SU-DHL-6 (cell line): ENCODE measurements around the gene EIF1AD.

ENCODE experiments used
- H2AFZ ChIP-seq: fragments of 200-600 bp; sonication (generic); 2 replicates; pipeline ENCODE4 v1.6.1; 2014; ENCODE audit warnings: low read depth, mild to moderate bottlenecking, moderate library complexity, mixed read lengths, antibody characterized with exemption, low read length; ENCODE audit not compliant: severe bottlenecking
- H3F3A ChIP-seq: fragments of 200-600 bp; shearing (Covaris generic); 2 replicates; pipeline ENCODE4 v1.6.0; 2016; ENCODE audit warnings: antibody characterized with exemption, mild to moderate bottlenecking; ENCODE audit not compliant: insufficient read depth
- H3K27ac ChIP-seq: fragments of 200-600 bp; sonication (generic); 2 replicates; pipeline ENCODE4 v1.5.1; 2016; ENCODE audit warnings: low read depth, mild to moderate bottlenecking, low read length, moderate library complexity, mixed read lengths
- H3K27me3 ChIP-seq: fragments of 200-600 bp; sonication (generic), shearing (Covaris generic); 2 replicates; pipeline ENCODE4 v1.6.0; 2014; ENCODE audit warnings: mild to moderate bottlenecking, low read length
- H3K36me3 ChIP-seq: fragments of 200-600 bp; sonication (generic); 2 replicates; pipeline ENCODE4 v1.6.1; 2014; ENCODE audit warnings: mild to moderate bottlenecking, low read length, mixed read lengths
- H3K4me2 ChIP-seq: fragments of 300-600, 200-600 bp; shearing (Covaris generic), sonication (generic); 2 replicates; pipeline ENCODE4 v1.6.0; 2014; ENCODE audit warnings: low read length, low read depth, mild to moderate bottlenecking; ENCODE audit not compliant: poor library complexity, severe bottlenecking
- H3K4me3 ChIP-seq: fragments of 200-600 bp; sonication (generic); 2 replicates; pipeline ENCODE4 v1.5.1; 2014; ENCODE audit warnings: antibody characterized with exemption, low read length, mild to moderate bottlenecking, mixed read lengths; ENCODE audit not compliant: insufficient read depth, poor library complexity, severe bottlenecking
- H3K79me2 ChIP-seq: fragments of 200-600 bp; sonication (generic); 2 replicates; pipeline ENCODE4 v1.6.1; 2014; ENCODE audit warnings: mild to moderate bottlenecking, low read length, moderate library complexity; ENCODE audit not compliant: insufficient read depth
- H3K9ac ChIP-seq: fragments of 200-600 bp; sonication (generic); 2 replicates; pipeline ENCODE4 v1.7.0; 2014; ENCODE audit warnings: mild to moderate bottlenecking, low read length
- H3K9me2 ChIP-seq: fragments of 200-600 bp; sonication (generic); replicated peaks from 2 replicates; pipeline ENCODE4 v1.6.1; 2014; ENCODE audit warnings: low read length; ENCODE audit not compliant: insufficient read depth
- H3K9me3 ChIP-seq: fragments of 200-600 bp; sonication (generic); 2 replicates; pipeline ENCODE4 v1.6.1; 2014; ENCODE audit warnings: low read length, mixed read lengths; ENCODE audit not compliant: insufficient read depth
- H4K20me1 ChIP-seq: fragments of 200-600 bp; sonication (generic); 2 replicates; pipeline ENCODE4 v1.6.1; 2014; ENCODE audit warnings: low read depth, mild to moderate bottlenecking, antibody characterized with exemption, low read length, moderate library complexity, mixed read lengths
- EZH2phosphoT487 ChIP-seq: fragments of 200-600 bp; sonication (generic), shearing (Covaris generic); conservative IDR thresholded peaks from 2 replicates; pipeline ENCODE4 v1.6.1; 2018; ENCODE audit warnings: mild to moderate bottlenecking, antibody characterized with exemption, low read length, moderate library complexity, mixed read lengths
- TF ChIP-seq, protein P1 (sequence below): fragments of 200-600 bp; sonication (generic); IDR thresholded peaks from one replicate; pipeline ENCODE4 v1.5.1; 2017; ENCODE audit warnings: antibody characterized with exemption, mild to moderate bottlenecking, low read length, moderate library complexity; ENCODE audit not compliant: insufficient read depth, poor library complexity, severe bottlenecking

EIF1AD gene

DNA sequence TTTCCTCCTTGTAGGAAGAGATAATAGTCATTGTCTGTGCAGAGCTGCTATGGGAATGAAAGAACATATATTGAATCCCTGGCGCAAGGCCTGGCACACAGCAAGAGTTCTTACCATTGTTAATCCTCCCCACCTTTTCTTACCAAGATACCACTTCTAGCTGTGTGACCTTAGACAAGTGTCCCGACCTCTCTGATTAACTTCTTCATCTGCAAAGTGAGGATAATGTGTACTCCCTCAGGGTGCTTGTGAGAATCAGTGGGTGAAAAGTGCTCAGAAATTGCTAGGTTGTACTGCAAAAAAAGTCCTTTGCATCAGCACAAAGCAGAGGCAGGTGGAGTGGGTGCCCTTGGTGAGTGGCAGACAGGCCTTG is 6.1 kb upstream of the EIF1AD start:
- H3K4me2 ChIP-seq: no peak overlapping the region
- H3K27ac ChIP-seq: no peak overlapping the region
- peaks cover 4% of the 10 kb centered on the region; the same call in 1 of the 2 replicates for H3F3A ChIP-seq
- no peaks in the 10 kb centered on the region for H3K36me3 ChIP-seq
- H3K9me3 ChIP-seq: no peaks in the 10 kb centered on the region
- H2AFZ ChIP-seq: no peak overlapping the region
- no peaks in the 10 kb centered on the region for H3K27me3 ChIP-seq
- no peak overlapping the region for H3K9ac ChIP-seq
- TF ChIP-seq, protein P1, sequence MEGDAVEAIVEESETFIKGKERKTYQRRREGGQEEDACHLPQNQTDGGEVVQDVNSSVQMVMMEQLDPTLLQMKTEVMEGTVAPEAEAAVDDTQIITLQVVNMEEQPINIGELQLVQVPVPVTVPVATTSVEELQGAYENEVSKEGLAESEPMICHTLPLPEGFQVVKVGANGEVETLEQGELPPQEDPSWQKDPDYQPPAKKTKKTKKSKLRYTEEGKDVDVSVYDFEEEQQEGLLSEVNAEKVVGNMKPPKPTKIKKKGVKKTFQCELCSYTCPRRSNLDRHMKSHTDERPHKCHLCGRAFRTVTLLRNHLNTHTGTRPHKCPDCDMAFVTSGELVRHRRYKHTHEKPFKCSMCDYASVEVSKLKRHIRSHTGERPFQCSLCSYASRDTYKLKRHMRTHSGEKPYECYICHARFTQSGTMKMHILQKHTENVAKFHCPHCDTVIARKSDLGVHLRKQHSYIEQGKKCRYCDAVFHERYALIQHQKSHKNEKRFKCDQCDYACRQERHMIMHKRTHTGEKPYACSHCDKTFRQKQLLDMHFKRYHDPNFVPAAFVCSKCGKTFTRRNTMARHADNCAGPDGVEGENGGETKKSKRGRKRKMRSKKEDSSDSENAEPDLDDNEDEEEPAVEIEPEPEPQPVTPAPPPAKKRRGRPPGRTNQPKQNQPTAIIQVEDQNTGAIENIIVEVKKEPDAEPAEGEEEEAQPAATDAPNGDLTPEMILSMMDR: no peak
- TF ChIP-seq EZH2phosphoT487: no peak
- no peaks in the 10 kb centered on the region for H3K9me2 ChIP-seq
- H4K20me1 ChIP-seq: no peaks in the 10 kb centered on the region
- H3K4me3 ChIP-seq: no peak overlapping the region
- peaks cover 5% of the 10 kb centered on the region for H3K79me2 ChIP-seq

DNA sequence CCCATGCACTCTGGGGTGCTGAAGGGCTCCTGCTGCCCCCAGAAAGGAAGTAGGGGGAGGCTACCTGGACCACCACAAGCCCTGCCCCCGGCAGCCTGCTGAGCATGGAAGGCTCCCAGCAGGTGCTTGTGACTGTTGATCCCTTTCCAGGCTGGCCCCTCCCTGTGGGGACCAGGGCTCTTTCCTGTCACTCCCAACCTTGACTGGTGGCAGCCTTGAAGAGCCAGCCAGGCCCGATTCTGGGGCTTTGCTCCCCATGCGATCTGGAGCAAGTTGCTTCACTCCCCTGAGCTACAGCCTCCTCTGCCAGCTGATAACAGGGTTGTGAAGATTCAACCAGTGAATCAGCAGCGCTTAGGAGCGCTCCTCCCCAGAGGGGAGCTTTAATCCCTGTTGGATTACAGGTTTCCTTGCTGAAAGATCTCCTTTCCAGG is 5.3 kb upstream of the EIF1AD start:
- Histone ChIP-seq H3K36me3 (no peaks in the 10 kb centered on the region), H3K9me3 (no peaks in the 10 kb centered on the region), H3K9me2 (no peaks in the 10 kb centered on the region), H4K20me1 (no peaks in the 10 kb centered on the region), H2AFZ (no peak overlapping the region), H3F3A (peaks cover 4% of the 10 kb centered on the region; the same call in 1 of the 2 replicates), H3K27ac (no peak overlapping the region), H3K4me2 (no peak overlapping the region), H3K79me2 (peaks cover 10% of the 10 kb centered on the region), H3K9ac (no peak overlapping the region), H3K4me3 (no peak overlapping the region), H3K27me3 (no peaks in the 10 kb centered on the region)
- TF ChIP-seq, protein P1: no peak
- TF ChIP-seq EZH2phosphoT487: no peak

DNA sequence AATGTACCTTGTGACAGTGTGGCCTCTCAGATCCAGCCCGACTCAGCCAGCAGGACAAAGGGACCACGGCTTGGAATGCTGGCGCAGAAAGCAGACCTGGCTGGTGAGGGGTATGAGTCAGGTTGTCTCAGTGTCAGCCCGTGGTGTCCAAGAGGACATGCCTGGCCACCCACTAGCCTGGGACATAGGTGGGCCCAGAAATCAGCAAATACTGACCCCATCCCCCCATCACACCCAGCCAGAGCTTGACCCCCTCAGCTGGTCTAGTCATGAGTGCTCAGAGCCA is 4.9 kb upstream of the EIF1AD start:
- Histone ChIP-seq H3K9ac (no peak overlapping the region), H3K27me3 (no peaks in the 10 kb centered on the region), H3K27ac (no peak overlapping the region), H3K36me3 (no peaks in the 10 kb centered on the region), H3K9me3 (no peaks in the 10 kb centered on the region), H2AFZ (no peak overlapping the region), H3K79me2 (peaks cover 10% of the 10 kb centered on the region), H3K4me3 (no peak overlapping the region), H3K4me2 (no peak overlapping the region), H4K20me1 (no peaks in the 10 kb centered on the region), H3K9me2 (no peaks in the 10 kb centered on the region), H3F3A (peaks cover 4% of the 10 kb centered on the region; the same call in 1 of the 2 replicates)
- TF ChIP-seq EZH2phosphoT487: no peak
- TF ChIP-seq, protein P1: no peak
